Measurements from ENCODE around the gene MOGAT1.
"Not testable (repeated sequence)": the region's sequence is repeated elsewhere in the genome, so short reads cannot be mapped to it uniquely, and the experiment has no call there.

Gene MOGAT1

DNA sequence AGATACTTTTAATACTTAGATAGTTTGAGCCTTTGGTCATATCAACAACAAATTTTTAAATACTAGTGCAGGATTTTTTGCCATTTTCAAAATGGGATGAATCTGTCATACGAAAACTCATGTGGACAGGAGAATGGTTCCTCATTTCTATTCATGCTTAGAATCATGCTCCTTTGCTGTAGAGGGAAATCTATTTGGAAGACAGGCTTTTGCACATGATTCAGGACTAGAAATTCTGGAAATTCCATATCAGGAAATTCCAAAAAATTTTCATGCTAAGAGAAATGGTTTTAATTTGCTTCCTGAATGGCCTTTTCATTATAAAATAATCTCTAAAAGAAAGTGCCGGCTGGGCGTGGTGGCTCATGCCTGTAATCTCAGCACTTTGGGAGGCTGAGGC, 39.3 kb downstream of the MOGAT1 start:
- no peak for DNase-seq

DNA sequence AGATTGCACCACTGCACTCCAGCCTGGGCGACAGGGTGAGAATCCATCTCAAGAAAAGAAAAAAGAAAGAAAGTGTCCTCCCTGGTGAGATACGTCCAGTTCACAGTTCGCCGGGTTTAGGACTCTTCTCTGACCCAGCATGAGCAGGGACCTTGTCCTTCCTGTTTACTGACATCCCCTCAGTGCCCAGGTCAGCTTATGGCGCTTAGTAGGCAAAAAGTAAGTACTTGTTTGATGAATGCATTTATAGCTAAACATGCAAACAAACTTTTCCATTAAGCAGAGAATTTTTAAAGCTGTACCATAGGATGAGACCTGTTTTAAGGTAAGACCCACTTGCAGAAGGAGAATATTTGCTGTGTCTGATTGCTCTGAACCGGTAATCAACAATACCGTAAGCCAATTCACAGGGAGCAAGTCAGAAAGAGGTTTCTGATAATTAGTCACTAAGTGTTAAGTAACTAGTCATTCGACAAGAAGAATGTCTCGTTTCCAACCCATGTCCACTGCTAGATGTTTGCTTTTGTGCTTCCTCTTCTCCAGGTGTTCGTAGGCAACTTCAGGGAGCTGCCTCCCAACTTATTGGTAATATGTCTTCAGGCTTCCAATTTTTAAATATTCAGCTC, 40.0 kb downstream of the MOGAT1 start:
- no peak for DNase-seq

DNA sequence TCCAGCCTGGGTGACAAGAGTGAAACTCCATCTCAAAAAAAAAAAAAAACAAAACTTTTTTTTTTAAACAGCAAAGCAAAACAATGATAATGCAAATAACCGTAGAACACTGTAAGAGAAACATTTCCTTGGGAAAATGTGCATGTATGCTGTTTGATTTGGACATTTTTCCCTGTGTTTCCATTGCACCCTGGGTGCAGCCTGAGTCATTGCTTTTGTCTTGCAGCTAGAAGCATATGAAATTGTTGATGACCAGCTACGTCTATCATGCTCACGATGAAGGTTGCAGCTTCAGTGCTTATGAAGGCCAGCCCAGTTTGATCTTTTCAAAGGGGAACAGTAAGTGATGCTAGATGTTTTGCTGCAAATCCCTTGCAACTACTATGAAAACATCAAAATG, 41.5 kb downstream of the MOGAT1 start:
- no peak for DNase-seq

DNA sequence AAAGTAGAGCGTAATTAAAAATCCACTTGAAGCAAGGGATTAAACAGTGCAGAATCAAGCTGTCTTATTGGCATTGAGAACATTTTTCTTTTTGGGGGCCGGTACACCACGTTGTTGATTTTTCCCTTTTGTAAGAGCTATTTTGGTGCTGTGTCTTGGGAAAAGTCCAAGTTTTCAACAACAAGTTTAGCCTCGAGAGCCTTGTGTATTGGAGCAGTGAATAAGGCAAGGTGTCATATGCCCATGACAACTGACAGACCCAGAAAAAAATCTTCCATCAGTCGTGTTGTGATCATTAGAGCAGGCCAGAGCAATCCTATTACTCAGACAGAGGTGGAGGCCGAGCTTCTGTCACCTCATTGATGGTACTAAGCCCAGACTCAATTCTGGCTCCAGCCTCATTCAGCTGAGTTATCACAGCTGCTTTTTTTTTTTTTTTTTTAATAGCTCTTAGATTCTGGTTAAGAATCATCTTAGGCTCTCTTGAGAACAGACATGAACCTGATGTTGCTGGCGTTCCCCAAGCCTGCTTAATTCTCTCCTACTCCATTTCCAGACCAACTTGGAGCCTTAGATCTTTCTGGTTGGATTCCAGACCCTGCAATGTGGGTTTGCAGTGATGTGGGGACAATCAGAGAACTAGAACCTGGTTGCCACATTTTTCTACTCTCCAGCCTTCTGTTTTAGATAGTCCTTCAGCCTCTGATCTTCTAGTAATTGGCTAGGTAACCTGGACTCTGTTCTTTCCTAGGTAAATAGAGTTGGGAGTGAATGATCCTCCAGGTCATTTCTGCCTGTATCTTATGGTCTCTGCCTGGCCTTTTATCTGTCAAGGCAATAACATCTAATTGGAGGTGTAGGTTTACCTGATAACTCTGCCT, 43.1 kb downstream of the MOGAT1 start:
- DNase-seq, result no peak

DNA sequence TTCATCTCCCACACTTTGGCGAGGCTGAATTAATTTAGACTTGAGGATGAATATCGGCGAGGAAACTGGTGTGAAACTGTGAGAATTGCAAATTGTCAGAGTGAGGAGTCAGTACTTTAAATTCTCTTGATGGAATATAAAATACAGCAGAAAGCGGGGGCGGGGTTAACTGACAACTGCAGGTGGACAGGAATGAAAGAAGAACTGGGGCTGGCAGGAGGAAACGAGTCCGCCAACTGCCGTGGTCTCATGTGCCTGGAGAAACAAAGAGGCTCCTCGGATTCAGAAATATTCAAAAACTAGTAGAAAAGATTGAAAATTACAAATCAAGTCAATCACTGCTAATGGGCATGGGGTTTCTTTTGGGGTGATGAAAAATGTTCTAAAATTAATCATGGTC, 44.3 kb downstream of the MOGAT1 start:
- DNase-seq, result no peak

DNA sequence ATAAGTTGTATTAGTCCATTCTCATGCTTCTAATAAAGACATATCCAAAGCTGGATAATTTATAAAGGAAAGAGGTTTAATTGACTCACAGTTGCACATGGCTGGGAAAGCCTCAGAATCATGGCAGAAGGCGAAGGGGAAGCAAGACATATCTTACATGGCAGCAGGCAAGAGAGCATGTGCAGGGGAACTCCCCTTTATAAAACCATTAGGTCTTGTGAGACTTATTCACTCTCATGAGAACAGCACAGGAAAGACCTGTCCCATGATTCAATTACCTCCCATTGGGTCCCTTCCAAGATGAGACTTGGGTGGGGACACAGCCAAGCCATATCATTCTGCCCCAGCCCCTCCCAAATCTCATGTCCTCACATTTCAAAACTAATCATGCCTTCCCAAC, 48.3 kb downstream of the MOGAT1 start:
- not testable (repeated sequence) for DNase-seq

DNA sequence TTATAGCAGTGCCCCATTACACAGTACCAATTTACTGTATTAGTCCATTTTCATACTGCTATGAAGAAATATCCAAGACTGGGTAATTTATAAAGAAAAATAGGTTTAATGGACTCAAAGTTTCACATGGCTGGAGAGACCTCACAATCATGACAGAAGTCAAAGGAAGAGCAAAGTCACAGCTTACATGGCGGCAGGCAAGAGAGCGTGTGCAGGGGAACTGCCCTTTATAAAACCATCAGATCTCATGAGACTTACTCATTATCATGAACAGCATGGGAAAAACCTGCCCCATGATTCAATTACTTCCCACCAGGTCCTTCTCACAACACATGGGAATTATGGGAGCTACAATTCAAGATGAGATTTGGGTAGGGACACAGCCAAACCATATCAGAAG, 50.1 kb downstream of the MOGAT1 start:
- not testable (repeated sequence) for DNase-seq

DNA sequence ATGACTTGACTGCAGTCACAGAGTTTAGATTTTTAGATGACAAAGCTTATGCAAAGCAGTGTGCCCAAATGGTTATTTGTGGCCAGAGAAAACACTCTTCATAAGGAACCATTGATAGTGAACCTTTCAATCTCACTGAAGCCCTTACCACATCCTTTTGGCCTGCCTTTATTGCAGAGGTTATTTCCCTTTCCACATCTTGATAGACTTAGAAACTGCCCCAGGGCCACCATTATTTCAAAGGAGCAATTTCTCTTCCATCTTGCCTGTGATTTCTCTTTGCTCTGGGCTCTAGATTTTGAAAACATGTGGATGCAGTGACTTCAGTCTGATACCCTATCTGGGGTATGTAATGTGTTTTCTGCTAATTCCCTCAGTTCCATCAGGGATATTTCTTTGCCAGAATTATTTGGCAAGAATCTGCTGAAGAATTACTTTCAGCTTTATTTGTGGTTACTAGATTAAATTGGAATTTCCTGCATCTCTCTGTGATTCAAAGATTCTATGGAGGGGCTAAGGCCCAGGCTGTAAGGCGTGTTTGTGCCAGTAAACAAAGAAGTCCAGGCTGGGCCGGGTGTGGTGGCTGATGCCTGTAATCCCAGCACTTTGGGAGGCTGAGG, 51.0 kb downstream of the MOGAT1 start:
- DNase-seq, result no peak

DNA sequence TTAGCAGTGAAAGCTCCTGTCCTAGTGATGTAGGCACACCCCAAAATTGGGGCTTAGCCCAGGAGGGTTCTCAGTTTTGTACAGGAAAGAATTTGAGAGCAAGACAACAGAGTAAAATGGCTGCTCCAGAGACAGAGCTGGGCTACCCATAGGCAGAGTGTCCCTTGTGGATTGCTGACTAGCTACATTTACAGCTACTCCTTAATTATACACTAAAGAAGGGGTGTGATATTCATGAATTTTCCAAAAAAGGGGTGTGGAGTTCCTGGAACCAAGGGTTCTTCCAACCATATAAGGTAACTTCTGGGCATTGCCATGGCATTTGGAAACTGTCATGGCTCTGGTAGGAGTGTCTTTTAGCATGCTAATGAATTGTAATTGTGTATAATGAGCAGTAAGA, 52.8 kb downstream of the MOGAT1 start:
- no peak for DNase-seq

DNA sequence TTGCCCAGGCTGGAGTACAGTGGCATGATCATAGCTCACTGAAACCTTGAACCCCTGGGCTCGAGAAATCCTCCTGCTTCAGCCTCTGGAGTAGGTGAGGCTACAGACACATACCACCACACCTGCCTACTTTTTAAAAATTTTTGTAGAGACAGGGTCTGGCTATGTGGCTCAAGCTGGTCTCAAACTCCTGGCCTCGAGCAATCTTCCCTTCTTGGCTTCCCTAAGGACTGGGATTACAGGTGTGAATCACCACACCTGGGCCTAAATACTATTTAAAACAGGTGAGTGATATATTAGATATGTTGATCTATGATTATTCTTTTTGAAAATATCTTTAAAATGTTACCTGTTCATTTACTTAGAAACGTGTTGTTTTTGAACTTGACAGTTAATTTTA, 57.2 kb downstream of the MOGAT1 start:
- DNase-seq, result no peak

DNA sequence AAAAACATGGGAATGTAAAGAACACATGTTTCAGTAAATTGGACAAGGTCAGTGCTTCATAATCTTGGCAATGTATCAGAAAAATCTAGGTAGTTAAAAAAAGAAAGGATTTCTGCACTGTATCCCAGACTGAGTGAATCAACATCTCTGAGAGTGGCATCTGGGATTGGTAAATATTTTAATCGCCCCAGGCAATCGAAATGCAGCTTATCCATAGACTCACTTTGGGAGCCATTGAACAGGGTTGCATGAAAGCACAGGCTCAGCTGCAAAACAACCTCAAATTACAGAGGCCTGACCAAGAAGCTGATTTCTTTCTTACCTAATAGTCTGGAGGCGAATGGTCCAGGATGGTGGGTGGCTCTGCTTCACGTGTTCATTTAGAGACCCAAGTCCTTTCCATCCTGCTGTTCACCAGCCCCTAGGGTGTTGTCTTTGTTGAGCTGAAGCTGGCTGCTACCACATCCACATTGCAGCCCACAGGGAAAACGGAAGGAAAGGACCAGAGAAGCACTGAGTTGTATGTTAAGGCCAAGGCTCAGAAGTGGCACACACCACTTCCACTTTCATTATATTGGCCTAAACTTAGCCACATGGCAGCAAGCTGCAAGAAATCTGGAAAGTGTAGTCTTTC, 59.0 kb downstream of the MOGAT1 start:
- no peak for DNase-seq

DNA sequence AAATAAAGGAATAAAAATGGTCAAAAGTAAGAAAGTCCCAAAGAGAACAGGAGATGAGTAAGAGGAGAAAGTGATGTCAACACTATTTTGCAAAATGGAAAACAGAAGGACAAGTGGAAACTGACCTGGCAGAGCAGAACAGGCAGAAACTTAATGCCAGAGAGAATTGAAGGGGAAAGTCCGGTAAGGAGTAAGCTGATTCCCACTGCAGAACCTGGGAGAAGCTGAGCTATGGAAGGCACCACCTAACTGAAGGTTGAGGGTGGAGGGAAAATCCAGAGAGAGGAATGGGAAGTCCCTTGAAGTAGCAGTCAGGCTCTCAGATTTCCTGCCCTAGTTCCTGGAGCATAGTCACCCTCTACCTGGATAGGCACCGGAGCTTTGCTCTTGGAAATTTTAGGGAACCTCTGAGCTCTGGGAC, 59.8 kb downstream of the MOGAT1 start:
- no peak for DNase-seq

DNA sequence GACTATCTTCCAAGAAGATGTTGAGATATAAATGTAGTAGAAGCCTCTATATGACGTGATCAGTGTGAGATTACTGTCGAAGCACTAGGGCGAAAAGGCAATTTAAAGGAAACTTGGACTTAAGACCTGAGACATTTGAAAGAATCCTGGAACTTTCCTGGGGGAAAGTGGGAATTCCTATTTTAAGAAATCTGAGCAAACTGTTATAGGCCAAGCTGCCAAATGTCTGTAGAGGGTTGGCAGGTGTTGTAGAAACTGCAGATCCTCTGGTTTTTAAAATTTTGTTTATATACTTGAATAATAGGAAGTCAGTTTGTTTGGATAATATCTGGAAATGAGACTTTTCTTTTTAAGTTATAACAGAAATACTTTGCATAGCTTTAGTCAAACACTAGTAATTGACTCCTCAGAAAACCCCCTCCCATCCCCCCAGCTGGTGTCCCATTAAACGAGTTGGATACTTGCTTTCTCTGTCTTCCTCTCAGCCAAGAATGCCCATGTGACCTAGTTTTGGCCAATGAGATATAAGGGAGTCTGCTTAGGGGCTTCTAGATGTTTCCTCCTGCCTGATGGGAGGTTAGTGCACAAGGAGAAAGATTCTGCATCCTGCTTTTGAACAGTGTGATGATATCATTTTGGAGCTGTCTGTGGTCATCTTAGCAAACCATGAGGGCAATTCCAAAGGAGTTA, 61.2 kb downstream of the MOGAT1 start:
- no peak for DNase-seq

DNA sequence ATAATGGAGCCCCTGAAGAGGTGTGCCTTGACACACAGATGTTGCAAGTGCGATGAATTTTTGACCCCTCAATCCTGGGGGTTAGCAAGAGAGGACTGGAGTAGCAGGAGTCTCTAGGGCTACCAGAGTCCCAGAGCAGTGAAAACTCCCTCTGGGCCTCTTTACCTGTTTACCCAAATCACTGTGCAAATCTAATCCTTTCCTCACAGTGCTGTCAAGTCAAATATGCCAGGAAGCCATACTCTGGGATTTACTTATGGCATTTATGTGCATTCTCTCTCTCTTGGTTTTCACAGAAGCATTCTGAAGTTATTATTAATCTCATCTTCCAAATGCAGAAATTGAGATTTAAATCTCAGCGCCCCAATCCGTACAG, 62.0 kb downstream of the MOGAT1 start:
- DNase-seq, result no peak

DNA sequence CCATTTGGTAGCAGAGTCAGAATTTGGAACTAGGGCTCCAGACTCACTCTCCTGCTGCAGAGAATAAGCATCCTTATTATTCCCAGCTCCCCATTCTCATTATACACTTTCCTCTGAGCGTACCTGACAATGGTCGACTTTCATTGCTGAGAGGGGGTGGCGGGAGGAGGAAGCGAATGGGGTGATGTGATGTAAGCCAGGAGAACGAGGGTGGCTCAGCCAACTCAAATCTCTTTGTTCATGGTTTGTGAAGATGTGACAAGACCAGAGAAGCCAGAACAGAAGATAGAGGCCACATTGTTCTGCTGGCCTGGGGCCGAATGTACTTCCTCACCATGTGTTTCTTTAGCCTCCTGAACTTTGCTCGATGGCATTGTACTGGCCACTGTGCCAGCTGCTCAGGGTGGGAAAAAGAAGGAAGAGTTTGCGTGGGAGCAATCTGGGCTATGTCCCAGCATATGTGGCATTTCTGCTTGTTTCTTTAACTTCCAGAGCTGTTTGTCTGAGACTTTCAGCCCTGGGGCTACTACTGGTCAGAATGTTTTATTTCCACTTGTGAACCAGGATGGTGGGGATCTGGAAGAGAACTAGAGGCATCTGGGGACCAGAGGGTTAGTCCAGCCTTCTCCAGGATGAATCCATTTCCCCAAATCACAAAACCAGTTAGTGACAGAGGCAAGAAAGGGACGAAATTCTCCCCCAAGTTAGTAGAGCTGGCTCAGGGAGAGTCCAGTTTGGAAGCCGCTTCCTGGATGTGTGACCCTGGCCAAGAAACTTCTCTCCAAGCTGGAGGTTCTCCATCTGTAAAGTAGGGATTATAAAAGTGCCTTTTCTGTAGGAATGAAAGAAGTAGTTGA, 62.6 kb downstream of the MOGAT1 start:
- no peak for DNase-seq

DNA sequence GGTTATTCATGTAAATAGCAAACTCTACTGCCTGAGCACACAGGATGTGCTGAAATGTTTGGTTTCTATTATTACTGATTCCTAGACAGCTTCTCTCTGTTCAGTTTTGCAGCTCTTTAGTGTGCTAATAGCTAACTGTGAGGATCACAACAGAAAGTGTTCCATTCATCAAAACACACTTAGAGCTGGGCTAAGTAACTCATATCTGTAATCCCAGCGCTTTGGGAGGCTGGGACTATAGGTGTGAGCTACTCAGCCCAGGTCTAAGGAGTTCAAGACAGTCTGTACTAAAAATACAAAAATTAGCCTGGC, 63.2 kb downstream of the MOGAT1 start:
- no peak for DNase-seq

DNA sequence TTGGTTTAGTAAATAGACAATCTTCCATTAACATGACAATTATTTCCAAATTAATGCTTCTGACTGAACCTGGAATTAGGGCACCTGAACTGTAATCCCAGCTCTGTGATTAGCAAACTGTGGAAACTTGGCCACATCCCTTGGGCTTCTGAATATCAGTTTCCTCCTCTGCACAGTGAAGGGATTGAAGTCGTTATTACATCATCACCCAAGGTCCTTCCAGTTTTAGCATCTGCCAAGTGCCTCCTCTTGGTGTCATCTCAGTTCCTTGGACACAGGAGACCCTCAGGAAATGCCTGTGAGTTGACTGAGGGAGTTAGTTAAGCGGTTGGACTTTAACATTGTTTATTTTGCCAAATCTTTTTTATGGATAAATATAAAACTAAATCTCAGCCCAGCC, 64.8 kb downstream of the MOGAT1 start:
- no peak for DNase-seq

DNA sequence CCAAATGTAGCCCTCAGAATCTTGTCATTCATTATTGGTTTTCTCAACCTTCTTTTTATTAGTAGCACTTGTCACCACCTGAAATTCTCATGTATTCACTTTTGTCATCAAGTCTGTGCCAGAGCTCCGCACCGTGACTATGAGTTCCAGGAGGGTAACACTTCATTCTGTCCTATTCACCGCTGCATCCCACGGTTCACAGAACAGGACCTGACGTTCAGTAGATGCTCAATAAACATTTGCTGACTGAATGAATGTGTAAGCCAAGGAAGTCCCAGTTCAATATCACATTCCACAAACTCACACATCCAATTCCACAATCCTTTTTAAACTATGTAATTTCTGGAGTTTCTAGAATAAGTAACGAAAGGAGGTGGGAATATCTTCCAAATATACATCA, 65.5 kb downstream of the MOGAT1 start:
- no peak for DNase-seq

DNA sequence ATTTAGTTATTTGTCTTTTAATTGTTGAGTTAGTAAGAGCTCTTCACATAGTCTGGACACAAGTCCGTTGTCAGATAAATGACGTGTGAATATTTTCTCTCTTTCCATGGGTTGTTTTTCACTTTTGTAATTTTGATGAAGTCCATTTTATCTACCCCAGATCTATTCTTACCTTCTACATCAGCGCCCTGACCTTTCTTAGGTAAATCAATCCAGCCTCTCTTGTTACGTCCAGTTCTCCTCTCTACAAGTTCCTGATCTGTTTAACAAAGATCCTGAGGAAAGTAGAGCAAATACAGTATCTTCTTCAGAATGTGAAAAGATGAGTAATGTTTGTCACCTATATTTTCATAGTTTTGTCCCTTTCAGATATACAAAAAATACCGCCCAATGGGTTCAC, 66.9 kb downstream of the MOGAT1 start:
- no peak for DNase-seq

DNA sequence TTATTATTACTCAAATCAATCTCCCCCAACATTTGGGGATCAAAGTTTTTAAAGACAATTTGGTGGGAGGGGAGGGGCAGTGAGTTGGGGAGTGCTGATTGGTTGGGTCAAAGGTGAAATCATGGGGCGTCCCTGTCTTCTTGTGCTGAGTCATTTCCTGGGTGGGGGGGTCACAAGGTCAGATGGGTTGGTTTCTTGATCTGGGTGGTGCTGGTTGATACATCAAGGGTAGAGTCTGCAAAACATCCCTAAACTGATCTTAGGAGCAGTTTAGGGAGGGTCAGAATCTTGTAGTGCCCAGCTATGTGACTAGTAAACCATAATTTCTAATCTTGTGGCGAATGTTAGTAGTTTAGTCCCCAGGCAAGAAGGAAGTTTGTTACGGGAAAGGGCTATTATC, 67.4 kb downstream of the MOGAT1 start:
- DNase-seq, result peak; percentile 4

DNA sequence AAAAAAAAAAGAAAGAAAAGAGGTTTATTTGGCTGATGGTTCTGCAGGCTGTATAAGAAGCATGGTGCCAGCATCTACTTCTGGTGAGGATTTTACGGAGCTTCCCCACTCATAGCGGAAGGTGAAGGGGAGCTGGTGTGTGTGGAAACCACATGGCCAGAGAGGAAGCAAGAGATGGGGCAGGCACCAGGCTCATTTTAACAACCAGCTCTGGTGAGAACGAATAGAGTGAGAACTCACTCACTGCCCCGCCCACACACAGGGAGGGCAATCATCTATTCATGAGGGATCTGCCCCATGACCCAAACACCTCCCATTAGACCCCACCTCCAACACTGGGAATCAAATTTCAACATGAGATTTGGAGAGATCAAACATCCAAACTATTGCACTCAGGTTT, 68.5 kb downstream of the MOGAT1 start:
- DNase-seq, result no peak

DNA sequence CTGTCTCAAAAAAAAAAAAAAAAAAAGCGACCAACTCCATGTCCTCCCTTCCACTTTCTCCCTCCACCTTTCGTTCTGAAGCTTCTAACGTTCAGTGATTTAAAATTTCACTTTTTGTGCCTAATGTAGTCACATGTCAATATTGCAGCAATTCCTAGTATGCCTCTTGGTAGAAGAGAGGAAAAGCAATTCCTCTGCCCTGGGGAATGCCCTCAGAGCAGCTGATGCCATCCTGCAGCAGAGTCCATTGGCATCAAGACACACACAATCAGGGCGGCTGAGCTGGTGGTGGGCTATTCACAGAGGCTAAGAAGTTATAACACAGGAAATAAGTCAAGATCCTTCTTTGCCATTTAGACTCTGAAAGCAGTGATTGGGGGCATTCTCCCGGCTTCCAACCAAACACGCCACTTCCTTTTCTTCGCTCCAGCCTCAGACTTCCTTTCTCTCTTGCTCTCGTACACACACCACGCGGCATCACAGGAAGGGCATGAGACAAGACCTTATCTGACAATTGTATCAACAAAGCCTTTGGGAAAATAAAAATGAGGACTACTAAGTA, 71.9 kb downstream of the MOGAT1 start:
- no peak for DNase-seq
